Measurements from ENCODE around the gene SRRM3. TPM values are rescaled to one million over a fixed set of nuclear protein-coding genes. Genes with fewer than 3 reads are reported as not detected.

The SRRM3 gene
- total and polyA plus RNA-seq, 9 of the 15 experiments (the other 6 are each of a cell fraction or from before 2014, with no cell fraction given), result 0.04 to 0.91 (median 0.46) TPM; not detected in 2

GRCh38 chr7:76232698-76233097 lies 31.0 kb downstream of the SRRM3 start:
- H2AFZ ChIP-seq (ENCODE audit: low read depth, low read length), result no peak overlapping the region
- ChIA-PET CTCF (ENCODE audit: low intra/inter-chr PET ratio) (no interaction called here), POLR2A (interaction anchor here (1.3 kb wide), 1 partner anchor 31 kb away, joined by 3 read pairs; the partner anchor contains the start of gene SRRM3)
- peaks cover 25 to 65% of the 10 kb centered on the region in 2 experiments for H3K27me3 ChIP-seq (ENCODE audit: control insufficient read depth in 2 of 2, insufficient read depth in 2 of 2, low read length in 2 of 2)
- peaks cover 14 to 17% of the 10 kb centered on the region in 2 experiments; a peak in 4 of 5 replicates for H3K4me1 ChIP-seq (replicated peaks in 1 of 2; ENCODE audit: control insufficient read depth in 2 of 2, insufficient read depth in 2 of 2, low read length in 2 of 2)
- no peaks in the 10 kb centered on the region for H3K9me1 ChIP-seq (ENCODE audit: control insufficient read depth, insufficient read depth, low read length)
- no peak overlapping the region for H3K4me3 ChIP-seq
- peaks cover 14% of the 10 kb centered on the region; the same call in 1 of the 2 replicates for H4K20me1 ChIP-seq (replicated peaks; ENCODE audit: control insufficient read depth, insufficient read depth, low read length)
- intact Hi-C loops (cut with micrococcal nuclease) (no loop called here), in situ Hi-C loops (cut with MboI) (no loop called here)
- FAIRE-seq (no peak), ATAC-seq (peak; percentile 24; the same call in 2 of the 3 replicates), DNase-seq (ENCODE audit: extremely low read depth in 1 of 4, low spot score in 3 of 4) (peak in 2 of 4 experiments; percentile 31 to 35)
- H3K9ac ChIP-seq (ENCODE audit: insufficient read depth in 1 of 2, low read depth in 2 of 2, low read length in 2 of 2), result no peak overlapping the region; a peak in 1 of 4 replicates
- H3K4me2 ChIP-seq (ENCODE audit: insufficient read depth, low read length), result no peak overlapping the region
- TF ChIP-seq SPI1 (IDR thresholded peaks at IDR 0.05; ENCODE audit: borderline replicate concordance, low read depth, low read length), result peak; percentile 79
- TF ChIP-seq, protein P1, sequence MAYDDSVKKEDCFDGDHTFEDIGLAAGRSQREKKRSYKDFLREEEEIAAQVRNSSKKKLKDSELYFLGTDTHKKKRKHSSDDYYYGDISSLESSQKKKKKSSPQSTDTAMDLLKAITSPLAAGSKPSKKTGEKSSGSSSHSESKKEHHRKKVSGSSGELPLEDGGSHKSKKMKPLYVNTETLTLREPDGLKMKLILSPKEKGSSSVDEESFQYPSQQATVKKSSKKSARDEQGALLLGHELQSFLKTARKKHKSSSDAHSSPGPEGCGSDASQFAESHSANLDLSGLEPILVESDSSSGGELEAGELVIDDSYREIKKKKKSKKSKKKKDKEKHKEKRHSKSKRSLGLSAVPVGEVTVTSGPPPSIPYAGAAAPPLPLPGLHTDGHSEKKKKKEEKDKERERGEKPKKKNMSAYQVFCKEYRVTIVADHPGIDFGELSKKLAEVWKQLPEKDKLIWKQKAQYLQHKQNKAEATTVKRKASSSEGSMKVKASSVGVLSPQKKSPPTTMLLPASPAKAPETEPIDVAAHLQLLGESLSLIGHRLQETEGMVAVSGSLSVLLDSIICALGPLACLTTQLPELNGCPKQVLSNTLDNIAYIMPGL (CRISPR knock-in tag; IDR thresholded peaks at IDR 0.05), result no peak
- TF ChIP-seq USF1 (CRISPR knock-in tag; IDR thresholded peaks at IDR 0.05), result peak; percentile 44; the same call in 1 of the 2 replicates
- TF ChIP-seq, protein P2, sequence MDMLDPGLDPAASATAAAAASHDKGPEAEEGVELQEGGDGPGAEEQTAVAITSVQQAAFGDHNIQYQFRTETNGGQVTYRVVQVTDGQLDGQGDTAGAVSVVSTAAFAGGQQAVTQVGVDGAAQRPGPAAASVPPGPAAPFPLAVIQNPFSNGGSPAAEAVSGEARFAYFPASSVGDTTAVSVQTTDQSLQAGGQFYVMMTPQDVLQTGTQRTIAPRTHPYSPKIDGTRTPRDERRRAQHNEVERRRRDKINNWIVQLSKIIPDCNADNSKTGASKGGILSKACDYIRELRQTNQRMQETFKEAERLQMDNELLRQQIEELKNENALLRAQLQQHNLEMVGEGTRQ (CRISPR knock-in tag; IDR thresholded peaks at IDR 0.05), result peak; percentile 59
- WGBS (ENCODE audit: insufficient coverage, low coverage, missing lambda C conversion rate), result 9% methylated on average over 10 of the region's 10 CpGs
- H3K27ac ChIP-seq (ENCODE audit: extremely low read depth, low read depth, low read length), result no peak overlapping the region
- no peaks in the 10 kb centered on the region for H3K79me2 ChIP-seq (ENCODE audit: control insufficient read depth, insufficient read depth, low read length)
- no peaks in the 10 kb centered on the region for H3K9me3 ChIP-seq (replicated peaks; ENCODE audit: control insufficient read depth, insufficient read depth, low read depth, low read length)
- no peaks in the 10 kb centered on the region for H3K36me3 ChIP-seq (ENCODE audit: control insufficient read depth, insufficient read depth, low read length)
- no TSS peak for BruUV-seq (replicated peaks)

Measured in K562 (cell line).